A673 (cell line): Measurements from ENCODE around the gene ADRA2A.

Experiments used
- EZH2 ChIP-seq: fragments of 200-600 bp; sonication (generic); IDR thresholded peaks from 2 replicates; pipeline ENCODE4 v1.6.1; 2017; ENCODE audit warnings: borderline replicate concordance, low read depth, mild to moderate bottlenecking, mixed read lengths, antibody characterized with exemption, low read length; ENCODE audit not compliant: poor library complexity, severe bottlenecking
- TF ChIP-seq, protein P1 (sequence below): fragments of 300-800, 200-600 bp; sonication (generic); conservative IDR thresholded peaks from 2 replicates; pipeline ENCODE4 v1.5.1; 2017; ENCODE audit warnings: low read depth, mild to moderate bottlenecking, antibody characterized with exemption, low read length, moderate library complexity, mixed read lengths

GRCh38 chr10:111113961-111114757 lies 37.3 kb downstream of the ADRA2A start:
- TF ChIP-seq, protein P1, sequence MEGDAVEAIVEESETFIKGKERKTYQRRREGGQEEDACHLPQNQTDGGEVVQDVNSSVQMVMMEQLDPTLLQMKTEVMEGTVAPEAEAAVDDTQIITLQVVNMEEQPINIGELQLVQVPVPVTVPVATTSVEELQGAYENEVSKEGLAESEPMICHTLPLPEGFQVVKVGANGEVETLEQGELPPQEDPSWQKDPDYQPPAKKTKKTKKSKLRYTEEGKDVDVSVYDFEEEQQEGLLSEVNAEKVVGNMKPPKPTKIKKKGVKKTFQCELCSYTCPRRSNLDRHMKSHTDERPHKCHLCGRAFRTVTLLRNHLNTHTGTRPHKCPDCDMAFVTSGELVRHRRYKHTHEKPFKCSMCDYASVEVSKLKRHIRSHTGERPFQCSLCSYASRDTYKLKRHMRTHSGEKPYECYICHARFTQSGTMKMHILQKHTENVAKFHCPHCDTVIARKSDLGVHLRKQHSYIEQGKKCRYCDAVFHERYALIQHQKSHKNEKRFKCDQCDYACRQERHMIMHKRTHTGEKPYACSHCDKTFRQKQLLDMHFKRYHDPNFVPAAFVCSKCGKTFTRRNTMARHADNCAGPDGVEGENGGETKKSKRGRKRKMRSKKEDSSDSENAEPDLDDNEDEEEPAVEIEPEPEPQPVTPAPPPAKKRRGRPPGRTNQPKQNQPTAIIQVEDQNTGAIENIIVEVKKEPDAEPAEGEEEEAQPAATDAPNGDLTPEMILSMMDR = no peak
- no peak for TF ChIP-seq EZH2
